ENCODE measurements around the gene CAMKMT.

CAMKMT gene

GRCh38 chr2:44707945-44708660 is 346.4 kb downstream of the CAMKMT start:
- H3K27me3 ChIP-seq (replicated peaks), result no peaks in the 10 kb centered on the region
- H3K36me3 ChIP-seq (replicated peaks), result no peaks in the 10 kb centered on the region
- in situ Hi-C loops (cut with HindIII; ENCODE audit: low pct_ligation_motif_present, low sequenced_read_pairs), result no loop called here
- H3K4me3 ChIP-seq (ENCODE audit: low read depth, low read length), result no peak overlapping the region
- TF ChIP-seq CTCF (IDR thresholded peaks at IDR 0.05; ENCODE audit: low read depth, low read length, missing control alignments), result no peak
- no peak for DNase-seq
- H3K27ac ChIP-seq, result no peak overlapping the region

- in situ Hi-C loops (cut with HindIII; ENCODE audit: low pct_ligation_motif_present, low sequenced_read_pairs), result no loop called here
- Histone ChIP-seq H3K36me3 (replicated peaks) (no peaks in the 10 kb centered on the region), H3K4me3 (ENCODE audit: low read depth, low read length) (no peak overlapping the region), H3K27ac (no peak overlapping the region), H3K27me3 (replicated peaks) (no peaks in the 10 kb centered on the region)
- no peak for DNase-seq
- no peak for TF ChIP-seq CTCF (IDR thresholded peaks at IDR 0.05; ENCODE audit: low read depth, low read length, missing control alignments)
Observed at GRCh38 chr2:44708661-44709000, 346.9 kb downstream of the CAMKMT start.

GRCh38 chr2:44713170-44713569 is 351.4 kb downstream of the CAMKMT start:
- in situ Hi-C loops (cut with HindIII; ENCODE audit: low pct_ligation_motif_present, low sequenced_read_pairs), result no loop called here
- no peak for DNase-seq
- no peaks in the 10 kb centered on the region for H3K36me3 ChIP-seq (replicated peaks)
- TF ChIP-seq CTCF (IDR thresholded peaks at IDR 0.05; ENCODE audit: low read depth, low read length, missing control alignments), result no peak
- H3K4me3 ChIP-seq (ENCODE audit: low read depth, low read length), result no peak overlapping the region
- H3K27me3 ChIP-seq (replicated peaks), result no peaks in the 10 kb centered on the region
- no peak overlapping the region for H3K27ac ChIP-seq

- peak; percentile 57 for DNase-seq
- H3K27me3 ChIP-seq (replicated peaks), result no peaks in the 10 kb centered on the region
- TF ChIP-seq CTCF (IDR thresholded peaks at IDR 0.05; ENCODE audit: low read depth, low read length, missing control alignments), result peak; percentile 80
Observed at GRCh38 chr2:44715671-44716081, 353.9 kb downstream of the CAMKMT start.

GRCh38 chr2:44716131-44716530 is 354.4 kb downstream of the CAMKMT start:
- H3K4me3 ChIP-seq (ENCODE audit: low read depth, low read length), result no peak overlapping the region
- H3K27me3 ChIP-seq (replicated peaks), result no peaks in the 10 kb centered on the region
- in situ Hi-C loops (cut with HindIII; ENCODE audit: low pct_ligation_motif_present, low sequenced_read_pairs), result no loop called here
- DNase-seq, result no peak
- no peak for TF ChIP-seq CTCF (IDR thresholded peaks at IDR 0.05; ENCODE audit: low read depth, low read length, missing control alignments)
- H3K36me3 ChIP-seq (replicated peaks), result no peaks in the 10 kb centered on the region
- no peak overlapping the region for H3K27ac ChIP-seq

More at GRCh38 chr2:44715671-44716081, 353.9 kb downstream of the CAMKMT start:
- Histone ChIP-seq H3K27ac (no peak overlapping the region), H3K4me3 (ENCODE audit: low read depth, low read length) (no peak overlapping the region), H3K36me3 (replicated peaks) (no peaks in the 10 kb centered on the region)
- in situ Hi-C loops (cut with HindIII; ENCODE audit: low pct_ligation_motif_present, low sequenced_read_pairs), result no loop called here

- H3K36me3 ChIP-seq (replicated peaks), result no peaks in the 10 kb centered on the region
- TF ChIP-seq CTCF (IDR thresholded peaks at IDR 0.05; ENCODE audit: low read depth, low read length, missing control alignments), result no peak
- no peak overlapping the region for H3K4me3 ChIP-seq (ENCODE audit: low read depth, low read length)
- H3K27ac ChIP-seq, result no peak overlapping the region
- in situ Hi-C loops (cut with HindIII; ENCODE audit: low pct_ligation_motif_present, low sequenced_read_pairs), result no loop called here
- DNase-seq, result no peak
- H3K27me3 ChIP-seq (replicated peaks), result no peaks in the 10 kb centered on the region
Observed at GRCh38 chr2:44718431-44718830, 356.7 kb downstream of the CAMKMT start.

Data from brain microvascular endothelial cell (primary cell).